HUES6 (cell line): ENCODE data around the gene RAD9A.

Experiments
- H3K27ac ChIP-seq: 2 replicates; pipeline ENCODE4 v1.7.0; 2013; ENCODE audit warnings: low read depth, mild to moderate bottlenecking, low read length, inconsistent platforms
- H3K27me3 ChIP-seq: 2 replicates; pipeline ENCODE4 v1.6.1; 2013; ENCODE audit warnings: low read length; ENCODE audit not compliant: control insufficient read depth, insufficient read depth
- H3K36me3 ChIP-seq: 2 replicates; pipeline ENCODE4 v1.6.1; 2013; ENCODE audit warnings: low read length; ENCODE audit not compliant: control insufficient read depth, insufficient read depth
- H3K4me1 ChIP-seq: 2 replicates; pipeline ENCODE4 v1.6.1; 2013; ENCODE audit warnings: low read length; ENCODE audit not compliant: control insufficient read depth, insufficient read depth
- H3K4me3 ChIP-seq: 2 replicates; pipeline ENCODE4 v1.5.1; 2013; ENCODE audit warnings: low read depth, low read length
- H3K9ac ChIP-seq: one replicate; pipeline ENCODE4 v1.6.1; 2013; ENCODE audit warnings: mild to moderate bottlenecking, low read length
- H3K9me3 ChIP-seq: 2 replicates; pipeline ENCODE4 v1.6.1; 2013; ENCODE audit warnings: low read depth, low read length; ENCODE audit not compliant: control insufficient read depth, insufficient read depth

Gene RAD9A

DNA sequence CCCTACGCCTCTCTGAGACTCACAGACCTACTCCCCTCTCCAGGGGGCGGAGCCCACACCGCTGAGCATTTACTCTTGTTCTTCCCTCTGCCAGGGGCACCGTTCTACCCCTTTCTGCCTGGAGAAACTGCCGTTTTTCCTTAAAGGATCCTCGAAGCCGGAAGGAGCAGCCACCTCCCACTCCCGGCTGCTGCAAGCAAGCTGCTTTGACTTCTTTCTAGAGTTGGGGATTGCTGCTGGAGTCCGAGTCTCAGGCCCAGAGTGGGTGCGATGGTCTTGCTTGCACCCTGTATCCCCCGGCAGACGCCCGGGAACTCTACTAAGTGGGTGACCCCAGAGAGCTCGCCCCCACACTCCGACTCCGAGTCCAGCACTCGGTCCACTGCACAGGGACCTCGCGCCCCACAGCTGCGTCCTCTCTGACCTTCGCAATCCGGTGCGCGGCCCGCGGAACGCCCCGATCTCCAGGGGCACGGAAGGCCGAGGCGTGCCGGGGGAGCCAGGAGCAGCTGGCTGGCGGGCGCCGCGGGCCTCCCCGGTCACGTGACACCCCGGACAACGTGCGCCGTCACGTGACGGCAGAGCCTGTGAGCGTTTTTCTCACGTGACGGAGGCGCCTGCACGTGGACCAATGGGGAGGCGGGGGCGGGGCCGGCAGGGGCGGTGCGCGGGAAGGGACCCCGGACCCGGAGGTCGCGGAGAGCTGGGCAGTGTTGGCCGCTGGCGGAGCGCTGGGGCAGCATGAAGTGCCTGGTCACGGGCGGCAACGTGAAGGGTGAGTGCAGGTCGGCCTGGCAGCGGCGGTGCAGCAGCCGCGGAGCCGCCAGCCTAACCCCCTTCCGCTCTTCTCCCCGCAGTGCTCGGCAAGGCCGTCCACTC lies at the start of gene RAD9A:
Gene RAD9A, plus strand, starts transcription at position 683 of the 879 bp plus-strand sequence. Its CDS starts 59 bp downstream, at position 742.
- H3K4me3 ChIP-seq, result peak within 1 kb of the TSS; percentile 93
- H3K27ac ChIP-seq, result peak within 1 kb of the TSS; percentile 84; the same call in 1 of the 2 replicates
- H3K4me1 ChIP-seq, result peaks cover 28% of the 10 kb centered on the region
- H3K36me3 ChIP-seq, result peaks cover 22% of the 10 kb centered on the region
- peak within 1 kb of the TSS; percentile 92 for H3K9ac ChIP-seq
- H3K9me3 ChIP-seq, result no peaks in the 10 kb centered on the region
- no peaks in the 10 kb centered on the region for H3K27me3 ChIP-seq

DNA sequence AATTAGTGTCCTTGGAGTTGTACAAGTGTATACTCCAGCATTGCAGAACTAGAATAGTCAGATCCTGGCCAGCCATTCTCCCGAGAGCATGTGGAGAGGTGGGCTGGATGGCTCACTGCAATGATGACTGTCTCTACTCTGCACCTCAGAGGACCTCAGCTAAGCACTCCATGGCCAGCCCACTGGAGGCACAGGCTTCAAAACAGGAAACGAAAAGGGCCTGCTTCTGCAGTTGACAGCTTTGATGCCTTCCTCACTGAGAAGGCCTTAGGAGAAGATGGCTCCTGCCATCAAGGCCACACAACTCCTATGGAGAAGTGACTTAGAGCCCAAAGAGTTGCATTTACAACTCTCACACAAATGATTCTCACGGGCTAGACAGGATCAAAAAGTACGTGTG lies 47.5 kb upstream of the RAD9A start:
- no peaks in the 10 kb centered on the region for H3K36me3 ChIP-seq
- H3K27ac ChIP-seq, result no peak overlapping the region
- H3K4me3 ChIP-seq, result no peak overlapping the region
- H3K4me1 ChIP-seq, result peaks cover 4% of the 10 kb centered on the region; the same call in 1 of the 2 replicates
- H3K9ac ChIP-seq, result no peak overlapping the region
- H3K27me3 ChIP-seq, result no peaks in the 10 kb centered on the region
- no peaks in the 10 kb centered on the region; the same call in 1 of the 2 replicates for H3K9me3 ChIP-seq

DNA sequence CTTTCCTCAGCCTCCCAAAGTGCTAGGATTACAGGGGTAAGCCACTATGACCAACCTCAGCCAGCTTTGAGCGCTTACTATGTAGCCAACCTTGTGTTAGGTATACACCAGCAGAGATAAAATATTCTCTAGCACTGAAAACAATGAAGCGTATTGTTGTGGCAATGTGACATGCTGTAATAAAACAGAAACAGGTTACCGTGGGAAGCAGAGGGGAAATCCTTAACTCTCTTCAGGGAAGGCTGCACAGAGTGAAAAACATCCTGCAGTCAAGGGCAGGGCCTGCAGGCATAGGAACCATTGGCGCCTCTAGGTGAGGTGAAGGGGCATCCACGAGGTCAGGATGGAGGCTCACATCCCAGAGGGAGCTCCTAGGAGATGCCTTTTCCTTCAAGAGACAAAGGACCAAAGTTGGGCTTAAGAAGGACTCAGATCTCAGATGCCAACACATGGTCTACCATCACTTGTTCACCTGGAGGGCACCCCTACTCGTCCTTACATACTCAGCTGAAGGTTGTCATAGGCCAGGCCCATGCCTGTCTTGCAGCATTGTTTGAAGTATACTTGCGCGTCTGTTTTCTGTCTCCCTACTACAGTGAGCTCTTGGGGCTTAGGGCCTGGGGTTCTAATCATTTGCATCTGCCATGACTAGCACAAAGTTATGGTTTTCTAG lies 46.4 kb upstream of the RAD9A start:
- no peak overlapping the region for H3K4me3 ChIP-seq
- no peaks in the 10 kb centered on the region for H3K36me3 ChIP-seq
- H3K27ac ChIP-seq, result no peak overlapping the region
- no peaks in the 10 kb centered on the region for H3K27me3 ChIP-seq
- H3K9me3 ChIP-seq, result no peaks in the 10 kb centered on the region; the same call in 1 of the 2 replicates
- peaks cover 4% of the 10 kb centered on the region; the same call in 1 of the 2 replicates for H3K4me1 ChIP-seq
- H3K9ac ChIP-seq, result no peak overlapping the region

DNA sequence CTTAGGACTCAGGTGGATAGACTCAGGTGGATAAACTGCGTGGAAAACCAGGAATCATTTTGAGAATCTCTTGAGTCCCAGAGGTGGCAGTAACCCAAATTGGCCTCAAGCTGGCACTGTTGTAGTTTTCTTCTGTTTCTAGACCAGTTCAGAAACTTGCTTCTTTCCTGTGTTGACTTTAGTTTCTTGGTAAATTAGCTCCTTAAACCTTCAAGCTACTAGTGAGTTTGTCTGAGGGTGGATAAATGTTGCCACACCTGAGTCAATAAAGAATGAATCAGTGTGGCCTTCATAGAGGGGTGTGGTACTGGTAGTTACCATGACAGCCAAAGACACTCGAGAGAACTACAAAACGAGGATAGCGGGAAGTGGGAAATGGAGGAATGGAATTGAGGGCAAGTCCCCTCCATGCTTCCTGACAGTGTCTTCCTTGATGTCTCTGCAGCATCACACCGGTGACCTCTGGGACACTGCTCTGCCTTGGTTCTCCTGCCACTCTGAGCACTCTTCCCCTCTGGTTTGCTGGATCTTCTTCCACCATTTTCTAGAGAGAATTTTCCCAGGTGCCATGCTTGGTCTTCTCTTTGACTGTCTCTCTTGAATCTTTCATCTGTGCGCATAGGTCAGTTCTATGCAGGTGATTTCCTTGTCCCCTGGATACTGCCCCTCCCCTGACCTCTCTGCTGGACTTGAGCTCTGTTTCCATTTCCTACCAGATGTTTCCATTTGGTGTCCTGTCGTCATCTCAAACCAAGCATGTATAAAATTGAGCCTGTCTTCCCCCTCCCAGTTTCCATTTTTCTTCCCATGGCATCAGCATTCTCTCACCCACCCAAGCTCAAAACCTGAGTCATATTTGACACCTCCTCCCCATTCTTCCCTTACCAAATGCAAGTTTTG lies 45.6 kb upstream of the RAD9A start:
- Histone ChIP-seq H3K4me3 (no peak overlapping the region), H3K36me3 (no peaks in the 10 kb centered on the region), H3K9ac (no peak overlapping the region), H3K9me3 (no peaks in the 10 kb centered on the region; the same call in 1 of the 2 replicates), H3K27ac (no peak overlapping the region), H3K4me1 (peaks cover 4% of the 10 kb centered on the region; the same call in 1 of the 2 replicates), H3K27me3 (no peaks in the 10 kb centered on the region)

DNA sequence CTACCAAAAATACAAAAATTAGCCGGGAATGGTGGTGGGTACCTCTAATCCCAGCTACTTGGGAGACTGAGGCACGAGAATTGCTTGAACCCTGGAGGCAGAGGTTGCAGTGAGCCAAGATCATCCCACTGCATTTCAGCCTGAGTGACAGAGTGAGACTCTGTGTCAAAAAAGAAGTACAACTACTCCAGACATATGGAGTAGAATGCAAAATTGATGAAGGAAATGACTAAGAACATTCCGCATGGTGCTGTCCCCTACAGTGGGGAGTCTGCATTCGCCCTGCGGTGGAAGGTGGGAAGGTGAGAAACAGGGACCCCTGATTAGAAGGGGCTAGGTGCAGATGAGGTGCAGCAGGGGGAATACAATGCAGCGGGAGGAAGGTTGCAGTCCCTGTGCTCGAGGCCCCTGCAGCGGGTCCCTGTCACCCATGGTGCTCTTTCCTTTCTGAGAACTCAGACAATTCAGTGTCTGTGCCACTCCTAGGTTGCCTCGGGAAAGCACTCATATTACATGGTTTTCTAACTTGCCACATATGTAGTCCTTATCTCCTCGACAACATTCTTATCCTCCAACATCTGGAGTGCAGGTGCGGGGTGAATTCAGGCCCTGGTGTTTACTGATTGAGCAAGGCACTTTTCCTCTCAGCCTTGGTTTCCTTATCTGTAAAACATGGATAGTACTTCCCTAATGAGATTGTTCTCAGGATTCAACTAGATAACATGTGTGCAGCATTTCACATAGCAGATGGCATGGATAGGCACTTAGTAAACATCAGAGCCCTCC lies 43.6 kb upstream of the RAD9A start:
- Histone ChIP-seq H3K27me3 (no peaks in the 10 kb centered on the region), H3K36me3 (no peaks in the 10 kb centered on the region), H3K4me3 (no peak overlapping the region), H3K4me1 (peaks cover 14% of the 10 kb centered on the region; the same call in 1 of the 2 replicates), H3K27ac (no peak overlapping the region), H3K9me3 (no peaks in the 10 kb centered on the region), H3K9ac (no peak overlapping the region)

DNA sequence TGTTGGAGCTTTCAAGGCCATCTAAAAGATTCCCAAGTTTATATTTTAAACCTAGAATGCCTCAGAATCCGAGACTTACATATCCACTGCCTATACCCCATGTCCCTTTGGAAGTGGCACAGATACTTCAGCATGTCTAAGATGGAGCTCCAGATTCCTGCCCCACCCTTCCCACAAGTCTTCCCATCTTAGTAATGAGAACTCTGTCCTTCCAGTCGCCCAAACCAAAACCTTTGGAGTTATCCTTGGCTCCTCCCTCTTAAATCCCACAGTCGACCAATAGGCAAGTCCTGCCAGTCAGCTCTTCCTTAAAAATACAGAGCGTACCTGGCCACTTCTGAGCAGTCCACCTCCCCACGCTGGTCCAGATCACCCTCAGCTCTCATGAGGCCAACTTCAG lies 42.8 kb upstream of the RAD9A start:
- Histone ChIP-seq H3K36me3 (no peaks in the 10 kb centered on the region), H3K4me1 (peaks cover 18% of the 10 kb centered on the region), H3K27me3 (no peaks in the 10 kb centered on the region), H3K9ac (no peak overlapping the region), H3K4me3 (no peak overlapping the region), H3K27ac (no peak overlapping the region), H3K9me3 (no peaks in the 10 kb centered on the region)

DNA sequence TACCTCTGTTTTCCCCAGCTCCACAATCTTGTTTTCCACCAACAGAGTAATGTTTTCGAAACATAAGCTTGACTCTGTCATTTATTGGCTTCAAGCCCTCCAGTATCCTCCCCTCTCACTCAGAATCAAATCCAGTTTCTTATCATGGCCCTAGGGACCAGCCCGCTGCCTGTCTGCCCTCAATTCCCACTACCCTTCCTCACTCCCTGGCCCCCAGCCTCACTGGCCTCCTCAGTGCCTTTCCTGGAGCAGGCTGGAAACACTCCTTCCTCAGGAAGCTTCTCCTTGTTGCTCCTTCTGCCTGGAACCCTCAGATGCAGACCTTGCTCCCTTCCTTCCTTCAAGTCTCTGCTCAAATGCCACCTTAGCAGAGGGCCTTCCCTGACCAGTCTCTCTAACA lies 42.3 kb upstream of the RAD9A start:
- Histone ChIP-seq H3K27ac (no peak overlapping the region), H3K9me3 (no peaks in the 10 kb centered on the region), H3K4me1 (peaks cover 22% of the 10 kb centered on the region), H3K27me3 (no peaks in the 10 kb centered on the region), H3K36me3 (no peaks in the 10 kb centered on the region), H3K9ac (no peak overlapping the region), H3K4me3 (no peak overlapping the region)

DNA sequence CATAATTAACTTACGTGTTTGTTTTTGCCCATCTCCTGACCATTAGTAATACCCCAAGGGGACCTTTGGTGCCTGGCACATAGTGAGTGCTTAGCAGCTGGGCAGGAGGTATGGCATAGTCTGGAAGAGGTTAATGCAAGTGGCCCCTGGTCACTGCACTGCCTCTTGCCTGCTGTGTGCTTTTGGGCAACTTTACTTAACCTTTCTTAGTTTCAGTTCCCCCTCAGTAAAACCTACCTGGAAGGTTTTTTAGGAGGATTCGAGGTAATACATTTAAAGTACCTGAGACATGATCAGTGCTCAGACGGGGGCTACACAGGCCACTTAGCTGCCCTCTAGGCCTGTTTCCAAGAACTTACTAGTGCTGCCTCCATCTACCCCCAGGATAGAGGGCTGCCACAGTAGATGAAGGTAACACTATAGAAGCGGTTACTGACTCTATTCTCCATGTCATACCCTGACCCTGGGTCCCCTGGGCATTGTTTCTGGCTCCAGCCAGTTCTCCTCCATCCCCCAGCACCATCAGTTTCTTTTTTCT lies 41.8 kb upstream of the RAD9A start:
- Histone ChIP-seq H3K9ac (no peak overlapping the region), H3K27ac (no peak overlapping the region), H3K4me1 (peaks cover 27% of the 10 kb centered on the region)

DNA sequence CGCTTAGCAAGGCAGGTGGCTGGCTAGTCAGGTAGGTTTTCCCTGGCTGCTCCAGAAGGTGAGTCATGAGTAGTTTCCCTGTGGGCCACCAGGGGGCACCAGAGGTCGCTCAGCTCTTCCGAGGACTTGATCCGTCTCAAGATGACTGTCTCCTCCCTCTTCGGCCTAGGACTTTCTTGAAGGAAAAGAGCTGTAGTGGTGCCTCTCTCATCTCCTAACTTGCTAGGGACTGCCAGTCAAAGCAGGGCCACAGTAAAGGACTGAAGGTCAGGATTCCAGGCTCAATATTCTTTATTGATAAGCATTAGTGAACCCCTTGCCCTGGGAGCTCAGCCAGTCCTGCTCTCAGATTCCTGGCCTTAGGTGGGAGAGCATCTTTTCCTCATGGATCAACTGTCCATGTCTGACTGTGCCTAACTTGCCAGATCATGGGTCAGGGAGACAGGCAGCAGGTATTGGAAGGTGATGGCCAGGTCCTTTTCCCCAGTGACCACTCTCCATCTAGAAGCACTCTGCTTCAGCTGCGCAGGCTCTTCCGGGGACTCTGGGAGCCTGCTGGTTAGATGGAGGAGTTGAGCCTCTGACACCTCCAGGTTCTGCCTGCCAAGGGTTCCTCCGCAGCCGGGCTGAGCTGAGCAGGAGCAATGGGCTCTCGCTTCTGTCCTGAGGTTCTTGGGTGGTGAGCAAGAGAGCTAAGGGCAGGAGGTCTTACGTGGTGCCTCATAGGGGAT lies 40.3 kb upstream of the RAD9A start:
- Histone ChIP-seq H3K4me1 (peaks cover 25% of the 10 kb centered on the region), H3K27me3 (no peaks in the 10 kb centered on the region), H3K36me3 (no peaks in the 10 kb centered on the region), H3K27ac (no peak overlapping the region), H3K9ac (no peak overlapping the region), H3K9me3 (no peaks in the 10 kb centered on the region), H3K4me3 (no peak overlapping the region)

More for the DNA sequence above, 41.8 kb upstream of the RAD9A start:
- H3K27me3 ChIP-seq, result no peaks in the 10 kb centered on the region
- no peaks in the 10 kb centered on the region for H3K36me3 ChIP-seq
- H3K4me3 ChIP-seq, result no peak overlapping the region
- H3K9me3 ChIP-seq, result no peaks in the 10 kb centered on the region
